Neural crest cell (in vitro differentiated cells): Measurements from ENCODE around the gene AKAP13. TPM values are rescaled to one million over a fixed set of nuclear protein-coding genes. Genes with fewer than 3 reads are reported as not detected.
"Not testable (repeated sequence)": the region's sequence is repeated elsewhere in the genome, so short reads cannot be mapped to it uniquely, and the experiment has no call there.

Experiments
- DNase-seq: peaks from one replicate; pipeline ENCODE4 v3.0.0; 2021; ENCODE audit warnings: low read depth, mixed read lengths, low spot score
- H3K27ac Mint-ChIP-seq: one replicate; pipeline ENCODE4 v1.8.0; 2021; ENCODE audit warnings: mild to moderate bottlenecking, mixed read lengths; ENCODE audit not compliant: unreplicated experiment
- H3K27me3 Mint-ChIP-seq: 2 replicates; pipeline ENCODE4 v1.8.0; 2021; ENCODE audit warnings: low read depth, mild to moderate bottlenecking, mixed read lengths
- H3K36me3 Mint-ChIP-seq: 2 replicates; pipeline ENCODE4 v1.8.0; 2021; ENCODE audit warnings: low read depth, mild to moderate bottlenecking, mixed read lengths
- H3K4me1 Mint-ChIP-seq: 2 replicates; pipeline ENCODE4 v1.8.0; 2021; ENCODE audit warnings: mixed read lengths
- H3K4me3 Mint-ChIP-seq: one replicate; pipeline ENCODE4 v1.8.0; 2021; ENCODE audit warnings: mild to moderate bottlenecking, mixed read lengths
- H3K9me3 Mint-ChIP-seq: 2 replicates; pipeline ENCODE4 v1.8.0; 2021; ENCODE audit warnings: mixed read lengths
- CTCF ChIP-seq: fragments of 200-600 bp; sonication (generic); conservative IDR thresholded peaks from 2 replicates; pipeline ENCODE4 v1.5.0; 2021; ENCODE audit warnings: antibody characterized with exemption, mild to moderate bottlenecking
- total RNA-seq: library from RNA; stranded (reverse); gene quantifications from 2 replicates; pipeline ENCODE4 v1.2.1, GENCODE V29; 2021

AKAP13 gene
- total RNA-seq, 1 donor from 2014 or later = 81.3 TPM

GRCh38 chr15:85340321-85340665 lies 40.1 kb upstream of the AKAP13 start:
- Mint-ChIP-seq H3K27me3 (no peaks in the 10 kb centered on the region), H3K4me1 (peaks cover 15% of the 10 kb centered on the region), H3K36me3 (no peaks in the 10 kb centered on the region), H3K27ac (no peak overlapping the region), H3K4me3 (no peak overlapping the region), H3K9me3 (no peaks in the 10 kb centered on the region)
- TF ChIP-seq CTCF = no peak
- DNase-seq = no peak

- Mint-ChIP-seq H3K9me3 (no peaks in the 10 kb centered on the region), H3K27me3 (no peaks in the 10 kb centered on the region), H3K36me3 (no peaks in the 10 kb centered on the region), H3K4me1 (peaks cover 11% of the 10 kb centered on the region), H3K27ac (no peak overlapping the region), H3K4me3 (no peak overlapping the region)
- TF ChIP-seq CTCF = no peak
- DNase-seq = no peak
Measured at GRCh38 chr15:85340852-85341251, 39.6 kb upstream of the AKAP13 start.

GRCh38 chr15:85342163-85342562 lies 38.2 kb upstream of the AKAP13 start:
- peaks cover 11% of the 10 kb centered on the region for H3K4me1 Mint-ChIP-seq

GRCh38 chr15:85343443-85343842 lies 37.0 kb upstream of the AKAP13 start:
- DNase-seq, H3K27ac Mint-ChIP-seq, H3K27me3 Mint-ChIP-seq, H3K4me3 Mint-ChIP-seq, H3K9me3 Mint-ChIP-seq, H3K36me3 Mint-ChIP-seq: not testable (repeated sequence)
- peaks cover 12% of the 10 kb centered on the region for H3K4me1 Mint-ChIP-seq

More at GRCh38 chr15:85342163-85342562, 38.2 kb upstream of the AKAP13 start:
- DNase-seq, H3K36me3 Mint-ChIP-seq, H3K27me3 Mint-ChIP-seq, H3K4me3 Mint-ChIP-seq, H3K9me3 Mint-ChIP-seq, H3K27ac Mint-ChIP-seq: not testable (repeated sequence)

GRCh38 chr15:85344241-85344640 lies 36.2 kb upstream of the AKAP13 start:
- not testable (repeated sequence) for H3K4me3 Mint-ChIP-seq, DNase-seq, H3K9me3 Mint-ChIP-seq, H3K27me3 Mint-ChIP-seq, H3K36me3 Mint-ChIP-seq, H3K27ac Mint-ChIP-seq
- H3K4me1 Mint-ChIP-seq = peaks cover 20% of the 10 kb centered on the region

- H3K9me3 Mint-ChIP-seq, H3K36me3 Mint-ChIP-seq, H3K4me3 Mint-ChIP-seq, H3K27me3 Mint-ChIP-seq, DNase-seq, H3K27ac Mint-ChIP-seq: not testable (repeated sequence)
- peaks cover 22% of the 10 kb centered on the region for H3K4me1 Mint-ChIP-seq
Measured at GRCh38 chr15:85344653-85345114, 35.7 kb upstream of the AKAP13 start.

- not testable (repeated sequence) for H3K27ac Mint-ChIP-seq, H3K9me3 Mint-ChIP-seq, H3K27me3 Mint-ChIP-seq, DNase-seq, H3K4me3 Mint-ChIP-seq, H3K36me3 Mint-ChIP-seq
- H3K4me1 Mint-ChIP-seq = peaks cover 22% of the 10 kb centered on the region
Measured at GRCh38 chr15:85345196-85345918, 35.0 kb upstream of the AKAP13 start.

- DNase-seq, H3K36me3 Mint-ChIP-seq, H3K9me3 Mint-ChIP-seq, H3K27me3 Mint-ChIP-seq, H3K27ac Mint-ChIP-seq, H3K4me3 Mint-ChIP-seq: not testable (repeated sequence)
- peaks cover 22% of the 10 kb centered on the region for H3K4me1 Mint-ChIP-seq
Measured at GRCh38 chr15:85346462-85347084, 33.8 kb upstream of the AKAP13 start.

- peaks cover 22% of the 10 kb centered on the region for H3K4me1 Mint-ChIP-seq
- not testable (repeated sequence) for H3K36me3 Mint-ChIP-seq, DNase-seq, H3K9me3 Mint-ChIP-seq, H3K4me3 Mint-ChIP-seq, H3K27me3 Mint-ChIP-seq, H3K27ac Mint-ChIP-seq
Measured at GRCh38 chr15:85347264-85348047, 32.9 kb upstream of the AKAP13 start.

GRCh38 chr15:85348048-85348766 lies 32.2 kb upstream of the AKAP13 start:
- DNase-seq, H3K27me3 Mint-ChIP-seq, H3K36me3 Mint-ChIP-seq, H3K9me3 Mint-ChIP-seq: not testable (repeated sequence)
- Mint-ChIP-seq H3K4me1 (peaks cover 22% of the 10 kb centered on the region), H3K4me3 (peak overlapping the region; percentile 6), H3K27ac (peak overlapping the region; percentile 90)

GRCh38 chr15:85349062-85349461 lies 31.3 kb upstream of the AKAP13 start:
- Mint-ChIP-seq H3K4me3 (peak overlapping the region; percentile 6), H3K4me1 (peaks cover 19% of the 10 kb centered on the region), H3K27ac (peak overlapping the region; percentile 90)
- not testable (repeated sequence) for H3K36me3 Mint-ChIP-seq, DNase-seq, H3K9me3 Mint-ChIP-seq, H3K27me3 Mint-ChIP-seq
